Measurements from ENCODE around the gene ZSWIM4. TPM values are rescaled to one million over a fixed set of nuclear protein-coding genes. Genes with fewer than 3 reads are reported as not detected.
"Not testable (repeated sequence)": the region's sequence is repeated elsewhere in the genome, so short reads cannot be mapped to it uniquely, and the experiment has no call there.

Gene ZSWIM4
- total RNA-seq, 1 experiment from 2014 or later, result 7.9 TPM

DNA sequence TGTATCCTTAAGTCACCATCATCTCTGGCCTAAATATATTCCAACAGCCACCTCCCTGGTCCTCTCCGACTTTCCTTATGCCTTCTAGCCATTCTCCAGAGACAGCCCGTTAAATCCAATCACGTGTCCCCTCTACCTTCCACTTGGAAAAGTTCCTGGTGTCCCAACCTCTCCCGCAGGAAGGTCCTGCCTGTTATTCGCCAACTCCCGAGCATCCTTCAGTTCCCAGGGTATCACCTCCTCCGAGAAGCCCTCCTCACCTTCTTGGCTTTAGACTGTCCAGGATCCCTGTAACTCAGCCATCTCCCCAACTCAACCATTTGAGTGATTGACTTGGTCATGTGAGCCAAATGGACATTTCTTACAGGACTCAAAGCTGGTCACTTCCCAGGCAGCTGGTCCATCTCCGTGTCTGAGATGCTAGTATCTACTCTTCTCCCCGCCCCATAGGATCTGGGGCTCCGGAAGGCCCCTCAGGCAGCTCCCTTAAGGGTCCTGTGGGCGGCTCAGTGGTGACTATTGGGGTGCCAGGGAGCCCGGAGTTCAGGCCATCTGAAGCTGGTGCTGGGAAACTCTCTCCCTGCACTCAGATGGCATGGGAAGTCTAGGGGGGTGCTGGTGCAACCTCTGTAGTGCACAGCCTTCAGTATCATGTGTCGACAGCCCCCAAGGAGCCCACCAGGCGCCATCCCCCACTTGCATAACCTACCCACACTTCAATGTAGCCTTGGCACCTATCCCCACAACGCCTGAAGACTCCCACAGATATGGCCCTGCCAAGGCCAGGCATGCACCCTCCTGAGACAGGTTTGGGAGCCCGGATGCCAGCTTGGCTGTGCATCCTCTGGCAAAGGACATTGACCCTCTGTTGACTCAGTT, 53.8 kb downstream of the ZSWIM4 start:
- no peaks in the 10 kb centered on the region for H3K9me3 ChIP-seq
- H3K36me3 ChIP-seq, result no peaks in the 10 kb centered on the region
- no peak for DNase-seq
- no peak overlapping the region for H3K4me3 ChIP-seq
- no peaks in the 10 kb centered on the region for H3K27me3 ChIP-seq

DNA sequence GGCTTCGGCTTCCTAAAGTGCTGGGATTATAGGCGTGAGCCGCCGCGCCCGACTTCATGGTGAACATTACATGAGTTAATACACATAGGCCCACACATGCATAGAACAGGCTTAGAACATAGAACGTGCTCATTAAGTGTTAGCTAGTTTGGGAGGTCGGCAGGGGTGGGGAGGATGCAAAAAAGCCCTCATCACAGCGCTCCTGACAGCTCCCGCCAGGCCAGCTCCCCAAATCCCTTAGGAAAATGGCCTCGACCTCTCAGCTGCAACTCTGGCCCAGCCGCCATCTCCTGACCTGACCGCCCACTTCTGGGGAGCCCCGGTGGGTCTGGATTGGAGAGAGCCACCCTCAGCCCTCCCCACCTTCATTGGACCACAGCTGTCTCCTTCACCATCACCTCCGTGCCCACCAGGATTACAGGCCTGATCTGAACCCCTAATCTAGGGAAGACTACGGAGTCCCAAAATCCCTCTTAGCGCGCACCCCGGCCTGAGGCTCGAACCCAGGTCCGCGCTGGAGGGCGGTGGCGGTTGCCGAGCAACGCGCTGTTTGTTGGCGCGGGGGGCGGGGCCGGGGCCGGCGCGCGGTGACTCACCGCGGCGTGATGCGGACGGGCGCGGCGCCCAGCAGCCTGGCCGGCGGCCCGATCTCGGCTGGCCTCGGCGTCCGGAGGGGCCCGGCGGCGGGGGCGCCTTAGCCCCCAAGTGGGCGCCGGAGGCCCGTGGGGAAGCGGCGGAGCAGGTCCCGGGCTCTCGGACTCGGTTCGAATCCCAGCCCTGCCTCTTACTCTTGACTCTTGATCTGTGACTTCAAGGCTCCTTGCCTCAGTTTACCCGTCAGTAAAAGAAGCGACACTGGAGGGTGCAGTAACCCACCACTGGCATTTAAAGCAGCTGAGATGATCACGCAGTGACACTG, 55.0 kb downstream of the ZSWIM4 start:
- H3K27me3 ChIP-seq, result no peaks in the 10 kb centered on the region
- peak overlapping the region; percentile 22 for H3K4me3 ChIP-seq
- peak; percentile 87 for DNase-seq
- H3K36me3 ChIP-seq, result no peaks in the 10 kb centered on the region
- H3K9me3 ChIP-seq, result no peaks in the 10 kb centered on the region

DNA sequence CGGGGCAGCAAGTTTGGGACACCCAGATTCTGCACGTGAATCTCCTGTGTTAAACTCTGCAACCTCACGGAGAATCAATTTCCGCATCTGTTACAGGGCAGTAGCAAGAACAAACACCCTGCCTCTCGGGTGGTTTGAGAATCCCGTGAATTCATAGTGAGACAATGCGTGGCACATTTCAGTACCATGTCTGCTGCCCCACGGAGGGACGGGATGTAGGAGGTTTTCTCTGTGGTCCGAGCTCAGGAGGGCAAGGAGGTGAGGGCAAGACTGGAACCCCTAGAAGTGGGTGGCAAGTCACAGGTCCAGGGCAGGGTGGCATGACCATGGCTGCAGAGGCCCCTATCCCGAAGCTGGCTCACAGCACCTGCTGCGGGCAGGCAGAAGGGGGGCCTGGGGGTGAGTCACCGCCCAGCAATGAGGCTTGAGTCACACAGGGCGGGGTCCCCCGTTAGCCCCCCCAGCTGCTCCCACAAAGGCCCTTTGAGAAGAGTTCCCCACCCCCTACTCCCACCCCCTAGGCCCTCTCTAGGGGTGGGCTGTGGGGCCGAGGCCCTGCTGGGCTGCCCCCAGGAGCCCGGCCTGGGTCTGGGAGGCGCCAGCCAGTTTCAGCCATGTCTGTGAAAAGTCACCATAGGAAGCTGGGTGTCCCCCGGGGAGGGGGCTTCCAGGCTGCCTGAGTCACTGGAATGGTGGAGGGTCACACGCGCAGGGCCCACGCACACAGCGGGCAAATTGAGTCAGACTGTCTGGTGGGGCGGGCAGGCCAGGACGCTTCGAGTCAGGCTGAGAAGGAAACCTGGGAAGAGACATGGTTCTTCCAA, 55.9 kb downstream of the ZSWIM4 start:
- peak overlapping the region; percentile 22 for H3K4me3 ChIP-seq
- H3K36me3 ChIP-seq, result no peaks in the 10 kb centered on the region
- H3K9me3 ChIP-seq, result no peaks in the 10 kb centered on the region
- DNase-seq, result peak; percentile 99
- H3K27me3 ChIP-seq, result no peaks in the 10 kb centered on the region

DNA sequence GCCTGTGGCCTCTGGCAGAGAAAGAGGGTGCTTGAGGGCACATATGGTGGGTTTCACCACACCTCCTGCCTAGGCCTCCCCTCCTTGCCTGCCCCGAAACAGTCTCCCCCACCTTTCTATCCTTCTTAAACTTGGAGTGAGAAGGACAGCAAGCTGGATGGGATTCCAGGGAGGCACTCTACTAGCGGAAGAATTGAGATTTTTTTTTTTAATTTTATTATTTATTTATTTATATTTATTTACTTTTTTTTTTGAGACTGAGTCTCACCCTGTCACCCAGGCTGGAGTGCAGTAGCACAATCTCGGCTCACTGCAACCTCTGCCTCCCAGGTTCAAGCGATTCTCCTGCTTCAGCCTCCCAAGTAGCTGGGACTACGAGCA, 56.5 kb downstream of the ZSWIM4 start:
- H3K36me3 ChIP-seq, DNase-seq, H3K9me3 ChIP-seq, H3K27me3 ChIP-seq: not testable (repeated sequence)
- peak overlapping the region; percentile 3; the same call in 1 of the 2 replicates for H3K4me3 ChIP-seq

DNA sequence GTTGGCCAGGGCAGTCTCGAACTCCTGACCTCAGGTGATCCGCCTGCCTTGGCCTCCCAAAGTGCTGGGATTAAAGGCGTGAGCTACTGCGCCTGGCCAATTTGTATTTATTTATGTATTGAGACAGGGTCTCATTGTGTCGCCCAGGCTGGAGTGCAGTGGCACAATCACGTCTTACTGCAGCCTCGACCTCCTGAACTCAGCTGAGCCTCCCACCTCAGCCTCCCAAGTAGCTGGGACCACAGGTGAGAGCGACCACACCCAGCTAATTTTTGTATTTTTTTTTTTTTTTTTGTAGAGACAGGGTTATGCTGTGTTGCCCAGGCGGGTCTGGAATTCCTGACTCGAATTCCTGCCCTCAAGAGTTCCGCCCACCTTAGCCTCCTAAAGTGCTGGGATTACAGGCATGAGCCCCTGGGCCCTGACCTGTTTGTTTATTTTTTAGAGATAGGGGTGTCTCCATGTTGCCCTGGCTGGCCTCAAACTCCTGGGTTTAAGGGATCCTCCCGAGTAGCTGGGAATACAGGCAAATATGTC, 57.0 kb downstream of the ZSWIM4 start:
- not testable (repeated sequence) for H3K36me3 ChIP-seq, H3K27me3 ChIP-seq, H3K9me3 ChIP-seq, H3K4me3 ChIP-seq
- DNase-seq, result peak; percentile 59

DNA sequence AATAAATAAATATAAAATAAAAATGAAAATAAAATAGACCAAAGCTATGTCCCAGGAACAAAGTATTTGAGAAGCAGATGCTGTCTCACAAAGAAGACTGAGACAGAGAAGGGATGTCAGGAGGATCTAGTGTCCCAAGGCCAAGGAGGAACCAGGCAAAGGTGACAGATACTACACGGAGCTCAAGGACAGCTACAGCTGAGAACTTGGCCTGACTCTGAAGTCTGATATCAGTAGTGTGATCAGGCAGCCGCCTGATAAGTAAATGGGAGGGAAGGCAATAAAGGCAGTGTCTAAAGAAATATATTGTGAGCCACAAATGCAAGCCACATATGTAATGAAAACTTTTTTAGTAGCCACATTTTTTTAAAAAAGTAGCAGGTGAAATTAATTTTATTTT, 61.3 kb downstream of the ZSWIM4 start:
- Histone ChIP-seq H3K9me3 (no peaks in the 10 kb centered on the region; the same call in 1 of the 2 replicates), H3K27me3 (no peaks in the 10 kb centered on the region), H3K4me3 (no peak overlapping the region), H3K36me3 (no peaks in the 10 kb centered on the region)
- no peak for DNase-seq

DNA sequence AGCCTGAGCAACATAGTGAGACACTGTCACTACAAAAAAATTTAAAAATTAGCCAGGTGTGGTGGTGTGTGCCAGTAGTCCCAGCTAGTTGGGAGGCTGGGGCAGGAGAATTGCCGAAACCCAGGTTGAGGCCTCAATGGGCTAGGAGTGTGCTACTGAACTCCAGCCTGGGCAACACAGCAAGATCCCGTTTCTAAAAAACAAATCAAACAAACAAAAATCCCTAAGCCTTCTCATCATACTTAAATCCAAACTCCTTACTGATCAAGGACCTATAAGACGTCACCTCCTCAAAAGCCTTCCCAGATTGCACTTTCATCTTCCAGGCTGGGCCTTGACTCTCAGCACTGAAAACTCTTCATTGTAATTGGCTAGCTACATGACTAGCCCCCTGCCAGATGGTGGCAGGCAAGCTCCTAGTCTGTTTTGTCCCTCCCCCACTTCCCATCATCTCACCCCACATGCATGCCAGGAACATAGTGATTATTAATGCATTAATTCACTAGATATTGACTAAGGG, 64.2 kb downstream of the ZSWIM4 start:
- H3K27me3 ChIP-seq, result no peaks in the 10 kb centered on the region
- H3K4me3 ChIP-seq, result no peak overlapping the region
- no peaks in the 10 kb centered on the region; the same call in 1 of the 2 replicates for H3K9me3 ChIP-seq
- peak; percentile 63 for DNase-seq
- no peaks in the 10 kb centered on the region for H3K36me3 ChIP-seq

DNA sequence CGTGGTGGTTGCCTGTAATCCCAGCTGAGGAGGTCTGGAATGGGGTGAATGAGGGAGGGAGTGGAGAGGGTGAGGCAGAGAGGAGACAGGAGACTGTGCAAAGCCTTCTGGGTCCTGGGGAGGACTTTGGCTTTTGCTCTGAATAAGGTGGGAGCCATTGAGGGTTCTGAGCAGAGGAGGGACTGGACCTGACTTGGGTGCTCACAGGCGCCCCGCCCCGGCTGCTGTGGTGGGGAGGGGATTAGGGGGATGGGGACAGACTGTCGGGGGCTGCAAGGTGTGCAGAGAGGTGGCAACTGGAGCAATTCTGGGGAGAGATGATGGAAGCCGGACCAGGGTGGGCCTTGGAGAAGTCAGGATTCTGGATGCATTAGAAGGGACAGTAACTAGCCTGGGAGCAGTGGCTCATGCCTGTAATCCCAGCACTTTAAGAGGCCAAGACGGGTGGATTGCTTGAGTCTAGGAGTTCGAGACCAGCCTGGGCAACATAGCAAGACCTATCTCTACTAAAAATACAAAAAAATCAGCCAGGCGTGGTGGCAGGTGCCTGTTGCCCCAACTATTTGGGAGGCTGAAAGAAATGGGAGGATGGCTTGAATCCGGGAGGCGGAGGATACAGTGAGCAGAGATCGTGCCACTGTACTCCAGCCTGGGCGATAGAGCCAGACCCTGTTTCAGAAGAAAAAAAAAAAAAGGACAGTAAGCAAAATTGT, 65.6 kb downstream of the ZSWIM4 start:
- no peaks in the 10 kb centered on the region for H3K36me3 ChIP-seq
- DNase-seq, result no peak
- H3K9me3 ChIP-seq, result no peaks in the 10 kb centered on the region; the same call in 1 of the 2 replicates
- H3K4me3 ChIP-seq, result no peak overlapping the region
- H3K27me3 ChIP-seq, result no peaks in the 10 kb centered on the region

DNA sequence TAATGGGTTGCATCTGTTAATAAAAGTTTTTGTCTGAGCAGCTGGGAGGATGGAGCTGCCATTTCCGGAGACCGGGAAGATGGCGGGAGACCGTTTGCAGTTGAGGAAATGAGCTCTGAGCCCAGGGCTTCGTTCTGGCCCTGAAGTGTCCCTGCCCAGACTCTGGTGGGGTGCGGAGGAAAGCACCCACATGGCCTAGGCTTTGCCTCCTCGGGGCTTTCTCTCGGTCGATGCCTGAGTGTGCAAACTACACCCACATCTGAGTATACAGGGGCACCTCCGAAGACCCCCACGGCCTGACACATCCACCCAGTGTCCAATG, 66.1 kb downstream of the ZSWIM4 start:
- Histone ChIP-seq H3K27me3 (no peaks in the 10 kb centered on the region), H3K9me3 (no peaks in the 10 kb centered on the region; the same call in 1 of the 2 replicates), H3K36me3 (no peaks in the 10 kb centered on the region), H3K4me3 (no peak overlapping the region; the same call in 1 of the 2 replicates)
- DNase-seq, result no peak

DNA sequence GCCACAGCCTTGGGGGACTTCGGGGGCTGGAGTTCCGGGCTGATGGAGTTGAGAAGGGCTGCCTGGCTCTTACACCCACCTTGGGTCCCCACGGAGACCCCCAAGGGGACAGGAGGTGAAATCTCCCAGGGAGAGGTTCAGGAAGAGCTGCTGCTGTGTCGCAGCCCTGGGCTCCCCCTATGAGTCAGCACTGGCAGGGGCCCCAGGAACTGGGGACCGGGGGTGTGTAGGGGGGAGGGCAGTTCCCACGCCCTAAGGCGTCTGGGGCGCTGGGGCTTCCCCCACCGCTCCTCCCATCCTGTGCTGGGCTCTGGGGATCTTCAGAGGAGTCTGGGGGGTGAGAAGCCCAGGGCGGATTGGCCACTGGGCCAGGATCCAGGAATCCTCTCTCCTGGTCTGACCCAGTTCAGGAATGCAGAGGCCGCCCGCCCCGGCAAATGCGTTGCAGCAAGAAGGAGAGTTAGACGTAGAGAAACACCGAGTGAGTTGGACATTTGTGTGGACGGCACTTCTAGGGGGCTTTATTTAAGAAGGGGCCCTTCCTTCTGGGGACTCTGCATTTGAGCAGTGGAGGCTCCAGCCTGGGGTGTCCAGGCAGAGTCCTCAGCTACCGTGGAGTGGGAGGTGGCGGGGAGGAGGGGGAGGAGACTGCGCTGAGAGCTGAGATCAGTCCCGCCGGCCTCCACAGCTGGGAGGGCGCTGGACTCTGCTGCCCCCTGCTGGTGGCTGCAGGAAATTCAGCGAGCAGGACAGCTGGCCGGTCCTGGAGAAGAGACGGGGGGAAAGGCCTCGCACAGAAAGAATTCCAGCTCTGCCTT, 66.7 kb downstream of the ZSWIM4 start:
- Histone ChIP-seq H3K36me3 (no peaks in the 10 kb centered on the region), H3K4me3 (peak overlapping the region; percentile 37), H3K9me3 (no peaks in the 10 kb centered on the region; the same call in 1 of the 2 replicates), H3K27me3 (no peaks in the 10 kb centered on the region)
- peak; percentile 97 for DNase-seq

DNA sequence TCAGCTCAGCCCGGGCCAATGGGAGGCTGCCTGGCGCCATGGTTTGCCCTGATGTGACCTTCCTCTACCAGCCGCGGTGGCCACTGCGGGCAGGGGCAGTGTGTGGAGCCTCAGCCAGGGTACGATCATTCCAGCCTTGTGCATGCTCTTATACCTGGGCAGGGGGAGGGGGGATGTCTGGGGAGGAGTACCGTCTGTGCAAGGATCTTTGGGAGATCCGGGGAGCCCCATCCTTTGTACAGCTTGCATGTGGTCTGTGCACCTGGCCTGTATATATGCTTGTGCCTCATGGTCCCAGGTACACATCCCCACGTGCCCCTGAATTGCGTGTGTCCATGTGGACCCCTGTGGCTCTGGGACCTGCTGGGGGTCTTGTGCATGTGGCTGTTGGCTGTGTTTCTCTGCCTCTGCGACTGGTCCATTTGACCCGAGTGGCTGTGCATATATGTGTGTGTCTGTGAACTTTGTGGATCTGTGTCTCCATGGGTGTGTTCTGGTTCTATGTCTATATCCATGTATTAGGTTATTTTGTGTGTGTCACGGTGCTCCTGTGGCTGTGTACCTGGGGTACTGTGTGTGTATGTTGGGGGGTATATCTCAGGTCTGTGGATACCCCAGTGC, 68.9 kb downstream of the ZSWIM4 start:
- Histone ChIP-seq H3K9me3 (no peaks in the 10 kb centered on the region; the same call in 1 of the 2 replicates), H3K36me3 (no peaks in the 10 kb centered on the region), H3K4me3 (no peak overlapping the region; the same call in 1 of the 2 replicates), H3K27me3 (no peaks in the 10 kb centered on the region)
- DNase-seq, result no peak

DNA sequence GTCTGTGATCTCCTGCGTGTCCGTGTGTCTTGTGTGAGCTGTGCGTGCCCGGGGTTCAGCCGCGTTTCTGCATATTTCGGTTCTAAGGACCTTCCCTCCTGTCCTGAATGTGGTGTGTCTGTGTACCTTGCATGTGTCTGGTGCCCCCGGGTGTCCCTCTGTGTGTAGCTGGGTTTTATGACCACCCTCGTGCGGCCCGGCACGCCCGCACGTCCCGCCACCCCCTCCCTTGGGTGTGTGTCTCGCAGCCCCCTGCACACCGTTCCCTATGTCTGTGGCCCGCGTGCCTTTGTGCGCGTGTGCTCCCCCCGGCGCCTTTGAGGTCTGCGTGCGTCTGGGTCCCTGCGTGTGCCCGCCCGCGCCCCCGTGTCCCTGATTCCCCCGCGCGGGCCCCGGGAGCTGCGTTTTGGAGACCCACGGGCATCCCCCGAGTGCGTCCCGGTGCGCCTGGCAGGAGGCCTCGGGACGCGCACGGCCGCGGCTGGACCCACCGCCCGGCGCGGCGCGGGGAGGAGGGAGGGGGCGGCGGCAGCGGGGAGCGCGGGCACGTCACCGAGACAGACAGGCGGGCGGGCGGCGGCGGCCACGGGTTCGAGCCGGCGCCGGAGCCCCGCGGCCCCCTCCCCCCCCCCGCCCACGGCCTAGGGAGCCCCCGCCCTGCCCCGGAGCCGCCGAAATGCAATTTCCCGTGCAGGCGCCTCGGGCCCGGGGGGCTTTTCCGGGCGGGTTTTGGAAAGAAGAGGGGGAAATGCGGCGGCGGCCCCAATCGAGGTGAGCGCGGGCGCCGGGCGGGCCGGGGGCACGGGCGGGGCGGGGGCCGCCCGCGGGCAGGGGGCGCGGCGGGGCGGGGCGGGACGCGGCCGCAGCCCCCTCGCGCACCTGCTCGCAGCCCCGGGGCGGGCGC, 69.7 kb downstream of the ZSWIM4 start:
- H3K27me3 ChIP-seq, result no peaks in the 10 kb centered on the region
- no peak for DNase-seq
- H3K4me3 ChIP-seq, result peak overlapping the region; percentile 52
- H3K36me3 ChIP-seq, result no peaks in the 10 kb centered on the region
- no peaks in the 10 kb centered on the region for H3K9me3 ChIP-seq

DNA sequence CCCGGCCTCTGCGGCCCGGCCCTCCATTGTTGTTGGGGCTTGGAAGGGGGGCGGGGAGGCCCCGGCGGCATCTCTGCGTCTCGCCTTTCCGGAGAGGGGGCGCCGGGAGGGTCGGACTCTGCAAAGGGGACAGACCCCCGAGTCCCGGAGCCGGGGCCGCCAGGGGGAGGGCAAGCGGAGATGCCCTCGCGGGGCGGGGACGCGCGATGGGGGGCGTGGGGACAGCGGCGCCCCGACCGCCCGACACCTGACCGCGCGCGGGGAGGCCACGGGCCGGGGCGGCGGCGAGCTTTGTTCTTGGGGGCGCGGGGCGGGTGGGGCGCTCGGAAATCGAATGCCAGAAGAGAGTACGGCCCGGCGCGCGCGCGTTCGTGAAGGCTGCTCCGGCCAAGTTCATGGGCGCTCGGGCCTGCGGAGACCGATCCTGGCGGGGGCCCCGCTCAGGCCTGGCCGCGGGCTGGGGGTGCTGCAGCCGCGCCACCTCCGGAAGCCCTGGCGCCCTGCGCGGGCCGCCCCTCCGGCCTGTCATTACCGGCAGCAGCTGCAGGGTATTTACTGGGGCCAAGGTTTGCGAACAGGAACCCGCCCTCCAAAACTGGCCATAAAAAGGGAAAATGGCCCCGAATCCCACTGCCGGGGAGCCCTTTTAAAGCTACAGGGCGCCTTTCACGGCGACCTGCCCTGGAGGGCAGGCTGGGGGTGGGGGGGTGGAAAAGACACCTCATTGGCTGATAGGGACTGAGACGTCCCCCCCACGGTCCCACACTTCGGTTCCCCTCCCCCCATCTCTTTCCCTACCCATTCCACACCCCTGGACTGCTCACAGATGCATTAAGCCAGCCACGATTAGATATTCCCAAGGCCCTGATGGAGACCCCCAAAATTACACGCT, 70.6 kb downstream of the ZSWIM4 start:
- DNase-seq, result peak; percentile 66
- H3K27me3 ChIP-seq, result no peaks in the 10 kb centered on the region
- H3K4me3 ChIP-seq, result peak overlapping the region; percentile 52
- no peaks in the 10 kb centered on the region for H3K9me3 ChIP-seq
- no peaks in the 10 kb centered on the region for H3K36me3 ChIP-seq

Measured in MG63 (cell line).